ENCODE results near the gene TFPI2.

TFPI2 gene

GRCh38 chr7:93882468-93882867, 8.1 kb downstream of the TFPI2 start:
- Histone ChIP-seq H3K27me3 (ENCODE audit: insufficient read depth, low read length) (no peaks in the 10 kb centered on the region), H3K4me1 (ENCODE audit: insufficient read depth, low read length) (no peaks in the 10 kb centered on the region), H3K36me3 (ENCODE audit: insufficient read depth, low read length) (no peaks in the 10 kb centered on the region), H3K27ac (ENCODE audit: low read depth, low read length) (no peak overlapping the region), H3K4me3 (ENCODE audit: low read length) (no peak overlapping the region), H3K9ac (ENCODE audit: low read depth, low read length) (no peak overlapping the region), H3K9me3 (ENCODE audit: insufficient read depth, low read depth, low read length) (peaks cover 5% of the 10 kb centered on the region; the same call in 1 of the 2 replicates)

DNA sequence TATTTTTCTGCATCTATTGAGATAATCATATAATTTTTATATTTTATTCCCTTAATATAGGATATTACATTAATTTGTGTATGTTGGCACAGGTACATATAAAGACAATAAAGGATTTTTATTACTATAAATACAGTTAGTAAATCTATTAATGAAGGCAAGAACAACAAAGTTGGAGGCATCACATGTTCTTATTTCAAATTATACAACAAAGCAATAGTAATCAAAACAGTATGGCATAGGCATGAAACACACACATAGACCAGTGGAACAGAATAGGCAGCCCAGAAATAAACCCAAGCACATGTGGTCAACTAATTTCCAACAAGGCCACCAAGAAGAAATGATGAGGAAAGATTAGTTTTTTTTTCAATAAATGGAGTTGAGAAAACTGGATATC, 11.2 kb downstream of the TFPI2 start:
- no peaks in the 10 kb centered on the region for H3K27me3 ChIP-seq (ENCODE audit: insufficient read depth, low read length)

DNA sequence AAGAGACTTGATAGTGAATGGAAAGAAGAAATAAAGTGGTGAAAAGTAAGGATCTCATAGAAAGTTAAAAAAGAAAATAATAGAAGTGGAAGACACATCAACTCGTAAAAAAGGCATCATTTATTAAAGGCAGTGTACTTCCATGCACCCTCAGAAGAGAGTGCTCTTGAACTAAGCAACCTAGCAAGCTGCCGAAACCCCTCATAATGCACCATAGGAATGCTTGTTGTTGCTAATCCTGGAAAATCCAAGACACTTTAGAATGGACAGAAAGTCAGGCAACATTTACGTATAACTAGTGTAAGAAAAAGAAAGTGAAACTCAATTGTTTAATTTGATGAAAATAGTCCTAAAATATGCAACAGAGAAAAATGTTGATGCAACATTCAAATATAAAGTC, 12.8 kb downstream of the TFPI2 start:
- no peaks in the 10 kb centered on the region for H3K27me3 ChIP-seq (ENCODE audit: insufficient read depth, low read length)
- H3K4me3 ChIP-seq (ENCODE audit: low read length), result no peak overlapping the region
- H3K9ac ChIP-seq (ENCODE audit: low read depth, low read length), result no peak overlapping the region
- H3K27ac ChIP-seq (ENCODE audit: low read depth, low read length), result no peak overlapping the region
- no peaks in the 10 kb centered on the region for H3K4me1 ChIP-seq (ENCODE audit: insufficient read depth, low read length)
- H3K9me3 ChIP-seq (ENCODE audit: insufficient read depth, low read depth, low read length), result peaks cover 18% of the 10 kb centered on the region
- peaks cover 6% of the 10 kb centered on the region; the same call in 1 of the 2 replicates for H3K36me3 ChIP-seq (ENCODE audit: insufficient read depth, low read length)
- 97% methylated on average over 3 of the region's 3 CpGs for WGBS

More for the DNA sequence above, 11.2 kb downstream of the TFPI2 start:
- Histone ChIP-seq H3K4me3 (ENCODE audit: low read length) (no peak overlapping the region), H3K27ac (ENCODE audit: low read depth, low read length) (no peak overlapping the region), H3K36me3 (ENCODE audit: insufficient read depth, low read length) (peaks cover 6% of the 10 kb centered on the region; the same call in 1 of the 2 replicates), H3K9ac (ENCODE audit: low read depth, low read length) (no peak overlapping the region), H3K4me1 (ENCODE audit: insufficient read depth, low read length) (no peaks in the 10 kb centered on the region), H3K9me3 (ENCODE audit: insufficient read depth, low read depth, low read length) (peaks cover 16% of the 10 kb centered on the region)

DNA sequence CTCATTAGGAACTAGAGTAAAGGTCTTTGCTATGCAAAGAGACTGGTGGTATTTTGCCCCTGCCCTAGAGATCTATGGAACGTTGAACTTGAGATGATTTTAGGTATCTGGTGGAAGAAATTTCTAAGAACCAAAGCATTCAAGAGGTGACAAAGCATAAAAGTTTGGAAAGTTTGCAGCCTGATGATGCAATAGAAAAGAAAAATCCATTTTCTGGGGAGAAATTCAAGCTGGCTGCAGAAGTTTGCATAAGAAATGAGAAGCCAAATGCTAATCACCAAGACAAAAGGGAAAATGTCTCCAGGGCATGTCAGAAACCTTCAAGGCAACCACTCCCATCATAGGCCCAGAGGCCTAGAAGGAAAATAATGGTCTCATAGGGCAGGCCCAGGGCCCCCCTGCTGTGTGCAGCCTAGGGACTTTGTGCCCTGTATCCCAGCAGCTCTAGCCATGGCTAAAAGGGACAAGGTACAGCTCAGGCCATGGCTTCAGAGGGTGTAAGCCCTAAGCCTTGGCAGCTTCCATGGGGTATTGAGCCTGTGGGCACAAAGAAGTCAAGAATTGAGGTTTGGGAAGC, 16.5 kb downstream of the TFPI2 start:
- Histone ChIP-seq H3K27me3 (ENCODE audit: insufficient read depth, low read length) (no peaks in the 10 kb centered on the region), H3K27ac (ENCODE audit: low read depth, low read length) (peak overlapping the region; percentile 75; the same call in 1 of the 2 replicates), H3K36me3 (ENCODE audit: insufficient read depth, low read length) (peaks cover 6% of the 10 kb centered on the region; the same call in 1 of the 2 replicates), H3K9ac (ENCODE audit: low read depth, low read length) (no peak overlapping the region), H3K9me3 (ENCODE audit: insufficient read depth, low read depth, low read length) (peaks cover 14% of the 10 kb centered on the region), H3K4me3 (ENCODE audit: low read length) (no peak overlapping the region), H3K4me1 (ENCODE audit: insufficient read depth, low read length) (no peaks in the 10 kb centered on the region)
- 58% methylated on average over 1 of the region's 1 CpG for WGBS

- H3K27ac ChIP-seq (ENCODE audit: low read depth, low read length), result no peak overlapping the region
- H3K9ac ChIP-seq (ENCODE audit: low read depth, low read length), result no peak overlapping the region
- WGBS, result 100% methylated on average over 3 of the region's 3 CpGs
- no peaks in the 10 kb centered on the region for H3K27me3 ChIP-seq (ENCODE audit: insufficient read depth, low read length)
- H3K36me3 ChIP-seq (ENCODE audit: insufficient read depth, low read length), result no peaks in the 10 kb centered on the region
- H3K9me3 ChIP-seq (ENCODE audit: insufficient read depth, low read depth, low read length), result no peaks in the 10 kb centered on the region
- no peaks in the 10 kb centered on the region for H3K4me1 ChIP-seq (ENCODE audit: insufficient read depth, low read length)
- H3K4me3 ChIP-seq (ENCODE audit: low read length), result no peak overlapping the region
Measured at GRCh38 chr7:93866886-93867285, 23.7 kb downstream of the TFPI2 start.

DNA sequence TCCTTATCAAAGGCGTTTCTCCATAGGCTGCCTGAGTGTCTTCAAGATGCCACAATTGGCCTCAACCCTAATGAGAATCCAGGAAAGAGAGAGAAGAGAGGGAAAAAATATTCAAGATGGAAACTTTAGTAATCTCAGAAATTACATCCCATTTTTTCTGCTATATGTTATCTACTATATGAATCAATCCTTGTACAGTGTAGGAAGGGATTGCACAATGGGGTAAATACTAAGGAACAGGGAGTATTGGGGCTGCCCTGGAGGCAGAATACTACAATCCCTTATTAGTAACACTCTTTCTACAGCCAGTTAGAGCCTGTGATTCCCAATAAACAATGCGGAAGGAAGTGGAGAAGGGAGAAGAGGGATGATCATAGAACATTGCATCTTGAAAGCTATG, 27.9 kb downstream of the TFPI2 start:
- Histone ChIP-seq H3K27ac (ENCODE audit: low read depth, low read length) (no peak overlapping the region), H3K27me3 (ENCODE audit: insufficient read depth, low read length) (no peaks in the 10 kb centered on the region), H3K4me3 (ENCODE audit: low read length) (no peak overlapping the region), H3K9me3 (ENCODE audit: insufficient read depth, low read depth, low read length) (no peaks in the 10 kb centered on the region), H3K4me1 (ENCODE audit: insufficient read depth, low read length) (no peaks in the 10 kb centered on the region), H3K36me3 (ENCODE audit: insufficient read depth, low read length) (no peaks in the 10 kb centered on the region), H3K9ac (ENCODE audit: low read depth, low read length) (no peak overlapping the region)
- WGBS, result 95% methylated on average over 2 of the region's 2 CpGs

GRCh38 chr7:93861325-93861949, 29.1 kb downstream of the TFPI2 start:
- no peak overlapping the region for H3K4me3 ChIP-seq (ENCODE audit: low read length)
- H3K36me3 ChIP-seq (ENCODE audit: insufficient read depth, low read length), result no peaks in the 10 kb centered on the region
- H3K27me3 ChIP-seq (ENCODE audit: insufficient read depth, low read length), result no peaks in the 10 kb centered on the region
- H3K9ac ChIP-seq (ENCODE audit: low read depth, low read length), result no peak overlapping the region
- H3K4me1 ChIP-seq (ENCODE audit: insufficient read depth, low read length), result no peaks in the 10 kb centered on the region
- no peak overlapping the region for H3K27ac ChIP-seq (ENCODE audit: low read depth, low read length)
- H3K9me3 ChIP-seq (ENCODE audit: insufficient read depth, low read depth, low read length), result no peaks in the 10 kb centered on the region
- WGBS, result 94% methylated on average over 3 of the region's 4 CpGs

- H3K4me3 ChIP-seq (ENCODE audit: low read length), result no peak overlapping the region
- no peak overlapping the region for H3K9ac ChIP-seq (ENCODE audit: low read depth, low read length)
- no peaks in the 10 kb centered on the region for H3K36me3 ChIP-seq (ENCODE audit: insufficient read depth, low read length)
- H3K4me1 ChIP-seq (ENCODE audit: insufficient read depth, low read length), result no peaks in the 10 kb centered on the region
- no peaks in the 10 kb centered on the region for H3K9me3 ChIP-seq (ENCODE audit: insufficient read depth, low read depth, low read length)
- H3K27ac ChIP-seq (ENCODE audit: low read depth, low read length), result no peak overlapping the region
- WGBS, result no CpG with 5 or more reads among the region's 1 CpG
- no peaks in the 10 kb centered on the region for H3K27me3 ChIP-seq (ENCODE audit: insufficient read depth, low read length)
Measured at GRCh38 chr7:93860261-93860660, 30.3 kb downstream of the TFPI2 start.

- H3K4me1 ChIP-seq (ENCODE audit: insufficient read depth, low read length), result no peaks in the 10 kb centered on the region
- no peak overlapping the region for H3K27ac ChIP-seq (ENCODE audit: low read depth, low read length)
- 92% methylated on average over 1 of the region's 2 CpGs for WGBS
- no peaks in the 10 kb centered on the region for H3K9me3 ChIP-seq (ENCODE audit: insufficient read depth, low read depth, low read length)
- H3K27me3 ChIP-seq (ENCODE audit: insufficient read depth, low read length), result no peaks in the 10 kb centered on the region
- no peak overlapping the region for H3K9ac ChIP-seq (ENCODE audit: low read depth, low read length)
- no peaks in the 10 kb centered on the region for H3K36me3 ChIP-seq (ENCODE audit: insufficient read depth, low read length)
- H3K4me3 ChIP-seq (ENCODE audit: low read length), result no peak overlapping the region
Measured at GRCh38 chr7:93858857-93859256, 31.7 kb downstream of the TFPI2 start.

- Histone ChIP-seq H3K27me3 (ENCODE audit: insufficient read depth, low read length) (no peaks in the 10 kb centered on the region), H3K36me3 (ENCODE audit: insufficient read depth, low read length) (no peaks in the 10 kb centered on the region), H3K4me3 (ENCODE audit: low read length) (no peak overlapping the region), H3K4me1 (ENCODE audit: insufficient read depth, low read length) (no peaks in the 10 kb centered on the region), H3K27ac (ENCODE audit: low read depth, low read length) (no peak overlapping the region), H3K9ac (ENCODE audit: low read depth, low read length) (no peak overlapping the region), H3K9me3 (ENCODE audit: insufficient read depth, low read depth, low read length) (no peaks in the 10 kb centered on the region)
Measured at GRCh38 chr7:93856323-93856722, 34.2 kb downstream of the TFPI2 start.

DNA sequence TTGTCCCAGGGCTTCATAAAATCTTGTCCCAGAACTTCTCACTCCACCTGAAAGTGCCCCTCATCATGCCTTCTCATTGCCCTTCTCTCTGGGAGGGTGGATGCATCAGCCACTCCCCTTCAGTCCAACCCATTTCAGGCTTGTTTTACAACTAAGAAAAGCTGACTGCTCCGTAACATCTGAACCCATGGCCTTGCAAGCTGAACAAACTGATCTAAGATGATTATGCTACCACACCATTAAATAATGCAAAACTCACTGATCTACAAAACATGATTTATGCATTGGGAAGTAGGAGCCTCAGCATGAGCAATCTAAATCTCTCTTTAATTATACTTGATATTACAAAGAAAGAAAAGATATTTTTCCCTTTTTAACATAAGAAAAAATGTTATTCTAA, 34.8 kb downstream of the TFPI2 start:
- no peaks in the 10 kb centered on the region for H3K36me3 ChIP-seq (ENCODE audit: insufficient read depth, low read length)
- H3K27ac ChIP-seq (ENCODE audit: low read depth, low read length), result no peak overlapping the region
- H3K9ac ChIP-seq (ENCODE audit: low read depth, low read length), result no peak overlapping the region
- no peaks in the 10 kb centered on the region for H3K27me3 ChIP-seq (ENCODE audit: insufficient read depth, low read length)
- no peaks in the 10 kb centered on the region for H3K9me3 ChIP-seq (ENCODE audit: insufficient read depth, low read depth, low read length)
- H3K4me3 ChIP-seq (ENCODE audit: low read length), result no peak overlapping the region
- 90% methylated on average over 1 of the region's 1 CpG for WGBS
- no peaks in the 10 kb centered on the region for H3K4me1 ChIP-seq (ENCODE audit: insufficient read depth, low read length)

GRCh38 chr7:93854480-93854879, 36.1 kb downstream of the TFPI2 start:
- no peaks in the 10 kb centered on the region for H3K36me3 ChIP-seq (ENCODE audit: insufficient read depth, low read length)
- no peaks in the 10 kb centered on the region for H3K9me3 ChIP-seq (ENCODE audit: insufficient read depth, low read depth, low read length)
- no peaks in the 10 kb centered on the region for H3K27me3 ChIP-seq (ENCODE audit: insufficient read depth, low read length)
- H3K4me3 ChIP-seq (ENCODE audit: low read length), result no peak overlapping the region
- WGBS, result no CpG with 5 or more reads among the region's 1 CpG
- H3K9ac ChIP-seq (ENCODE audit: low read depth, low read length), result no peak overlapping the region
- H3K27ac ChIP-seq (ENCODE audit: low read depth, low read length), result no peak overlapping the region
- no peaks in the 10 kb centered on the region for H3K4me1 ChIP-seq (ENCODE audit: insufficient read depth, low read length)

All from HUES64 (cell line).